Astrocyte of the spinal cord (primary cell): ENCODE measurements around the gene TST.

Experiments
- DNase-seq: peaks from one replicate; pipeline ENCODE4 v3.0.0; 2011; ENCODE audit warnings: low read depth, low spot score
- H3K4me3 ChIP-seq: 2 replicates; pipeline ENCODE4 v1.5.1; 2011; ENCODE audit warnings: low read depth, mild to moderate bottlenecking, low read length, moderate library complexity
- in situ Hi-C: cut with HindIII; loops from 2 replicates; pipeline ENCODE4 v1.10.0; 2017; ENCODE audit warnings: low sequenced_read_pairs
- TF ChIP-seq, protein P1 (sequence below): IDR thresholded peaks from 2 replicates; pipeline ENCODE4 v1.5.1; 2012; ENCODE audit warnings: low read depth, mild to moderate bottlenecking, low read length, inconsistent platforms

The TST gene

DNA sequence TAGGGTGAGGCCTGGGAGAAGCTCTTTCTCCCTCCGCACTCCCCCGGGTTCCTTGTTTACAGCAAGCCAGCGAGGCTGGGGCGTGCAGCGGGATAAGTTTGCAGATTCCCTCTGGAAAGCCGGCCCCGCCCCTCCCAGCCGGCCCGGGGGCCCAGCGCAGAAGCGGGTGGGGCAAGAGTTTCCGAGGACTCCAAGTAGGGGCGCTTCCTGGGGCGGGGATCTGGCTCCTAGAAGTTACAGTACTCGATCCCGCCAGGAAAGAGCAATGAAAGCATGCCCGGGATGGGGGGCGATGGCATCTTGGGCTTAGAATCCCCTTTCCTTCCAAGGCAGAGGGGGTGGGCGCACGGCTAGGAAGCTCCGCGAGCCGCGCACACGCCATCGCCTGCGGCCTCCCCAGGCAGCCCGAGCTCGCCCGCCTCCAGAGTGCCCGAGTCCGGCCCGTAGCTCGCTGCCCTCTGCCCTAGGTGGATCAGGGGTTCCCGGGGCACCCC, 385 bp downstream of the TST start:
- DNase-seq, result peak; percentile 52
- in situ Hi-C loops, result no loop called here
- TF ChIP-seq, protein P1, sequence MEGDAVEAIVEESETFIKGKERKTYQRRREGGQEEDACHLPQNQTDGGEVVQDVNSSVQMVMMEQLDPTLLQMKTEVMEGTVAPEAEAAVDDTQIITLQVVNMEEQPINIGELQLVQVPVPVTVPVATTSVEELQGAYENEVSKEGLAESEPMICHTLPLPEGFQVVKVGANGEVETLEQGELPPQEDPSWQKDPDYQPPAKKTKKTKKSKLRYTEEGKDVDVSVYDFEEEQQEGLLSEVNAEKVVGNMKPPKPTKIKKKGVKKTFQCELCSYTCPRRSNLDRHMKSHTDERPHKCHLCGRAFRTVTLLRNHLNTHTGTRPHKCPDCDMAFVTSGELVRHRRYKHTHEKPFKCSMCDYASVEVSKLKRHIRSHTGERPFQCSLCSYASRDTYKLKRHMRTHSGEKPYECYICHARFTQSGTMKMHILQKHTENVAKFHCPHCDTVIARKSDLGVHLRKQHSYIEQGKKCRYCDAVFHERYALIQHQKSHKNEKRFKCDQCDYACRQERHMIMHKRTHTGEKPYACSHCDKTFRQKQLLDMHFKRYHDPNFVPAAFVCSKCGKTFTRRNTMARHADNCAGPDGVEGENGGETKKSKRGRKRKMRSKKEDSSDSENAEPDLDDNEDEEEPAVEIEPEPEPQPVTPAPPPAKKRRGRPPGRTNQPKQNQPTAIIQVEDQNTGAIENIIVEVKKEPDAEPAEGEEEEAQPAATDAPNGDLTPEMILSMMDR, result no peak
- H3K4me3 ChIP-seq, result peak overlapping the region; percentile 62

DNA sequence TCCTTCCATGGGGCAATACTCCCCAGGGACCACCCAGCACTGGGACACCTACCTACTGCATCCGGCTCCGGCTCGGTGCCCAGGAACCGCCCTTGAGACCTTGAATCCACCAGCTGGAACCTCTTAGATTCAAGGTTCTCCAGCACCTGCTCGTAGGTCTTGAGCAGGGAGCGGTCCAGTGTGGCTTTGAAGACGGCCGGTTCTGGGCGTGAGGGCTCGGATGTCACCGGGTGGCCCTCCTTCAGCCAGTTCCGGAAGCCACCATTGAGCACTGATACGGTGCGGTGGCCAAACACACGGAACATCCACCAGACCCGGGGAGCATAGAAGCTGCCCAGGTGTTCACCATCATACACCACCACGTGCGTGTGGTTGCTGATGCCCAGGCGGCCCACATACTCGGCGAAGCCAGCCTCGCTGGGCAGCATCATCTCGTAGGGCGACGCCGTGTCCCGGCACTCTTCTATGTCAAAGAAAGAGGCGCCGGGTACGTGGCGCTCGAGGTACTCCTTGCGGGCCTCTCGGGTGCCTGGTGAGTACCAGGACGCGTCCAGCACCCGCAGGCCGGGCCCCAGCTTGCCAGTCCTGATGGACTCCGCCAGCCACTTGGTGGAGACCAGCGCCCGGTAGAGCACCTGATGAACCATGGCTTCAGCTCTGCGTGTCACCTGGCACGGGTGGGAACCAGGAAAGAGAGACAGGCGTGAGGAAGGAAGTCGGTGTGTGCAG, 997 bp downstream of the TST start:
- in situ Hi-C loops, result no loop called here
- peak; percentile 5 for DNase-seq
- TF ChIP-seq, protein P1, result no peak
- H3K4me3 ChIP-seq, result peak overlapping the region; percentile 62

DNA sequence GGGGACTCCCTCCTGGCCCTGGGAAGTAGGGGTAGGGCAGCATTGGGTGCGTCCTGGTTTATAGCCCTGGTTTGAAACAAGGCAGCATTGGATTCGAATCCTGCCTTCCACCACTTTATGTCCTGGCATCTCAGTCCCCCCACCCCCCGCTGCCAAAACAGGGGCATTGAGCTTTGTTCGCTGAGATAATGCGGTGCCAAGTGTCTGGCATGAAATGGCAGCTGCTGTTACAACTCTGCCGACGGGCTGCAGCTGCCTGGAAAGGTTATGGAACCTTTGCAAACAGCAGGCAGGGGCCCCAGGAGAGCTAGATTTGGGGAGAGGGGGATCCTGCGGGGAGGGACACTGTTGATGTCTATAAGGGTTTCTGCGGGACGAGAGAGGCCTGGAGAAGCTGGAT, 1.9 kb downstream of the TST start:
- in situ Hi-C loops, result no loop called here
- DNase-seq, result no peak
- no peak overlapping the region for H3K4me3 ChIP-seq
- TF ChIP-seq, protein P1, result no peak

DNA sequence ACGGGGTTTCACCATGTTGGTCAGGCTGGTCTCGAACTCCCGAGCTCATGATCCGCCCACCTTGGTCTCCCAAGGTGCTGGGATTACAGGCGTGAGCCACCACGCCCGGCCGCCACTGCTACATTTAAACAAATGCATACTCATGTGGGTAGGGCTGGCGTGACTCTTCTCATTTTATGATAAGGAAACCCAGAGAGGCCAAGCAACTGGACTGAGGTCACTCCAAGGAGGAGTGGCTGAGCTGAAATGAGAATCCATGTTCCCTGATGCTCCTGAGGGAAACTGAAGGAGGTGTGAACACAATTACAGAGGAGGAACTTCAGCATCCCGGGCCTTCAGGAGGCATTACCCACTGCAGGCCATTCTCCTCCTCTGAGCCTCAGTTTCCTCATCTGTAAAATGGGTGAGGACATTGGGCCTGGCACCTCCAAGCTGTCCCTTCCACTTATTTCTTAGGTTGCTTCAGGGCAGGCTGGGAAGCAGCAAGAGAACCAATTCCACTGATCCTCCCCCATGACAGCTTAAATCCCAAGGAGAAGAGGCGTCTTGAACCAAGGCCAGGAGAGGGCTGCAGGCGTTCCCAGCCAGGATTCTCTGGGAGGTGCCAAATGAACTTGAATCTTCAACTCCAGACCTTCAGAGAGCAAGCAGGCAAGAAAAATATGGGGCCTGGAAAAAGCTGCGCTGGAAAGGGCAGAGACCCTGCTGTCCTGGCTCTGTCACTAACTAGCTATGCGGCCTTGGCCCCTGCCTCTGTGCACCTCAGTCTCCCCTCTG, 2.9 kb downstream of the TST start:
- in situ Hi-C loops, result no loop called here
- DNase-seq, result no peak
- no peak overlapping the region for H3K4me3 ChIP-seq
- TF ChIP-seq, protein P1, result no peak

DNA sequence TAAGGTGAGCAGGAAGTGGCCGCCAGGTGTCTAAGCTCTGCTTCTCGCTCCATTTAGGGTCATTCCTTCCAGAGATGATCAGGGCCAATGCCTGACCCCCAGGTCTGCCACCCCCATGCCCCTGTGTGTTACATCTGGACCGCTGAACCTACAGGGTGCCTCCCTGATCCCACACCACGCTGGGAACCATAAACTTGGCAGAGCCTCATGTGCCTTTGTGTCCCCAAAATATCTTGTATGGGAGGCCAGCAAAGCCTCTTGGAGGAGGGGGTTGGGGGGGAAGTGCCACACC, 3.7 kb downstream of the TST start:
- no peak overlapping the region for H3K4me3 ChIP-seq
- in situ Hi-C loops, result no loop called here
- TF ChIP-seq, protein P1, result no peak
- no peak for DNase-seq

DNA sequence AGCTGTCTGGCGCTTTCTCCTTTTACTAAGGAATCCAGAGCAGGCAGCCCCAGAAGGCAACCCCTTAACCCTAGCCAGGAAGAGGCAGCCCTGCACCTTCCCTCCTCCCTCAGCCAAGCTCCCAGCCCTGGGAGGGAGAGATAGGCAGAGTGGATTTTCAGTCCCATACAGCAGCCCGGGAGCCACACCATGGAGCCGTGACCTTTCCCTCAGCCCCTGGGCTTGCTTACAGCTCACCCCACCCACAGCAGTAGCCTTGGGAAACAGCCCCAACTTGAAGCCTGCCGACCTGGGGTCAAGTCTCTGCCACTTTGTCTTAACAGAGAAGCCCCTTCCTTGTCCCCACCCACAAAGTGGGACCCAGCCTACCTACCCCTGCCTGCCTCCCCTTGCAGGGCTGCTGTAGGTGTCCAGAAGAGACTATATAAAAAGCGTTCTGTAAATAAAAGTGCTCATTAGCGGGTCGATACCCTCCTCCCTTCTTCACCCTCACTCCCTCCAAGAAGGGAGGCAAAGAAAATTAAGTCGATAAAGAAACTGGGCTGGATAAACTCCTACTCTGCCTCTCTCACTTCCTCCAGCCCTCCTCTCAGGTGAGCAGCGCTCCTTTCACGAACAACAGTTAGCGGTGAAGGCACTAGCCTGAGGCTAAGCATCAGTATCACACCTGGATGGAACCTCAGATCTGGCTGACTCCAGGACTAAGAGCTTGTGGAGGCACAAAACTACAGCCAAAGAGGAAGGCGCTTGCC, 4.2 kb downstream of the TST start:
- in situ Hi-C loops, result no loop called here

More for the DNA sequence above, 4.2 kb downstream of the TST start:
- DNase-seq, result no peak
- no peak overlapping the region for H3K4me3 ChIP-seq
- TF ChIP-seq, protein P1, result no peak
